ENCODE data around the gene UBE2QL1.

- TF ChIP-seq CTCF (conservative IDR thresholded peaks at IDR 0.05; ENCODE audit: low read depth, low read length) = no peak
- no peak for TF ChIP-seq EZH2 (IDR thresholded peaks at IDR 0.05; ENCODE audit: borderline replicate concordance, low read depth, low read length, poor library complexity, severe bottlenecking)
These were observed 18.1 kb upstream of the UBE2QL1 start for GRCh38 chr5:6430418-6431028.
